ENCODE results near the gene CPNE7.

The CPNE7 gene

GRCh38 chr16:89605186-89605970 lies 29.8 kb downstream of the CPNE7 start:
- no peak for DNase-seq

GRCh38 chr16:89606006-89606405 lies 30.4 kb downstream of the CPNE7 start:
- no peak for DNase-seq

- no peak for DNase-seq
These were observed 31.9 kb downstream of the CPNE7 start for GRCh38 chr16:89607453-89607852.

GRCh38 chr16:89607937-89608740 lies 32.6 kb downstream of the CPNE7 start:
- no peak for DNase-seq

GRCh38 chr16:89610108-89610453 lies 34.5 kb downstream of the CPNE7 start:
- no peak for DNase-seq

GRCh38 chr16:89612415-89613166 lies 37.0 kb downstream of the CPNE7 start:
- no peak for DNase-seq

- no peak for DNase-seq
These were observed 37.8 kb downstream of the CPNE7 start, which contains the start of gene DPEP1 for GRCh38 chr16:89613231-89613953. Gene DPEP1 (plus strand): TSS chr16:89613642. CDS start chr16:89630411, 16,769 bp downstream.

- no peak for DNase-seq
These were observed 38.4 kb downstream of the CPNE7 start for GRCh38 chr16:89613954-89614459.

GRCh38 chr16:89615176-89615575 lies 39.6 kb downstream of the CPNE7 start:
- no peak for DNase-seq

- no peak for DNase-seq
These were observed 40.1 kb downstream of the CPNE7 start for GRCh38 chr16:89615596-89616090.

GRCh38 chr16:89616623-89617022 lies 41.1 kb downstream of the CPNE7 start:
- DNase-seq = no peak

- no peak for DNase-seq
These were observed 41.5 kb downstream of the CPNE7 start for GRCh38 chr16:89617036-89617435.

- DNase-seq = no peak
These were observed 42.8 kb downstream of the CPNE7 start for GRCh38 chr16:89618109-89618998.

- DNase-seq = no peak
These were observed 44.3 kb downstream of the CPNE7 start for GRCh38 chr16:89619840-89620239.

GRCh38 chr16:89620406-89620841 lies 44.9 kb downstream of the CPNE7 start:
- no peak for DNase-seq

GRCh38 chr16:89621136-89621697 lies 45.7 kb downstream of the CPNE7 start:
- no peak for DNase-seq

GRCh38 chr16:89621698-89622409 lies 46.3 kb downstream of the CPNE7 start:
- DNase-seq = no peak

GRCh38 chr16:89623511-89624261 lies 48.1 kb downstream of the CPNE7 start:
- DNase-seq = no peak

All from activated CD4-positive, alpha-beta T cell treated with anti-CD3 and anti-CD28 coated beads, Interleukin-2, Interleukin-6, amounts not matched to agents 100 ng/mL and 50 ng/mL, durations not matched to agents 16 hours and 8 hours (primary cell).